Measurements from ENCODE around the gene DNAJB6.

Gene DNAJB6

DNA sequence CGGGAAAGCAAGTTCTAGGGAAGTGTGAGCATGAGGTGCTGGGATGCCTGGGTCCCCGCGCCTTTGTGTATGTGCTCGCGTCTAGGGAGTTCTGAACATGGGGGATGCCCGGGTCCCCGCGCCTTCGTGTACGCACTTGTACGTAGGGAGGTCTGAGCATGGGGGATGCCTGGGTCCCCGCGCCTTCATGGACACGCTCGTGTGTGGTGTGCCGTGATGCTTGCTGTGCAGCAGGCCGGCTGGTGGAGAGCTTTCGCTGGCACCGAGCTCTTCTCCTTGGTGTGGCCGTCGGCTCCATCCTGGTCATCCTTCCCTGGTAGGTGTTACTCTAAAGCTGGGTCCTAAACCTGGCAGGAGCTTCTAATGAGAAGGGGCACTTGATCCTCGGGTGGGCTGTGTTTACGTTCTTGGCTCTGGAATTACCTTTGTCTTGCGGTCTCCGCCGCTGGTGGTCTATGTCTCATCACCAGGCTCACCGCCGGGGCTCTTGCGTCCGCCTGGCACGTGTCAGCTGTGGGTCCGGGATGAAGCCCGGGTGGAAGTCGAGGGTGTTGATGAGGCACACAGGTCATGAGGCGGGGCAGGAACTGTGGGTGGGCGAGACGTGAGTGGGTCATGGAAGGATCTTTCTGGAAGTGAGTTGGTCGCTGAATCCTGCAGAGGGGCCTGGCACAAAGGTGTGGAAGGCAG lies 63.5 kb downstream of the DNAJB6 start:
- peaks cover 16% of the 10 kb centered on the region for H3K36me3 ChIP-seq (ENCODE audit: insufficient read depth, low read length)
- H3K4me1 ChIP-seq (ENCODE audit: insufficient read depth, low read length), result no peaks in the 10 kb centered on the region
- no peaks in the 10 kb centered on the region for H3K9me3 ChIP-seq (ENCODE audit: control insufficient read depth, insufficient read depth, low read length)
- no peak overlapping the region for H3K9ac ChIP-seq (ENCODE audit: low read depth, low read length)

DNA sequence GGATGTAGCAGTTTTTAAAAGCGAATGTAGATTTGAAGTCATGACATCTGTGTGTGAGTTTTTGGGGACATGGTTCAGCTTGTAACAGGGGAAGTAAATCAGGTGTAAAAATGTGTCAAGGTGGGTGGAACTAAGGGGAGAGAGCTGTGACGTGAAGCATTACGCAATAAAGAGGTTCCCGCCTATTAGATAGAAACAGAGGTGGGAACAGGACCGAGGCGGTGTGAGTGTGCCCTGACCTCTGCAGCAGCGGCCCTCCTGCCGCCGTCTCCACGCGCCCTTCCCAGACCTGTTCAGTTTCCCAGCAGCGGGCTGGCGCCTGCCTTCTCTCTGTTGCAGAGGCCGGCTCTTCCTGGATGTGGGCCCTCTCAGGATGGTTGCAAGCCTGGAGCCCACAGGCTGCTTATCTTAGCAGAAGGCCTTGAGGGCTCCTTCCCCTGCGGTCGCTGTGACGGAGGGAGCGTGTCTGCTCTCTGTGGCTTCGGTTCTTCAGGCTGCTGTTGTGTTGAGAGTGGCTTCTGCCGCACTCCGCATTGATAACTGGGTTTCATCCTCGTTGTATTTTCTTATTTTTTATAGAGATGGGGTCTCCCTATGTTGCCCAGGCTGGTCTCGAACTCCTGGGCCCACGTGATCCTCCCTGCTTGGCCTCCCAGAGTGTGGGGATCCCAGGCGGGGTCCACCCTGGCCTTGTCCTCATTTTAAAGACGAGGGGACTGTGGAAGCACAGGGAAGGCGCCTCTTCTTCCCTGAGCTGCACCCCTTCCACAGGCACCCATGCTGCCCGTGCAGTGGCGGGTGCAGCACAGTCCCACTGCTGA lies 65.0 kb downstream of the DNAJB6 start:
- no peak overlapping the region for H3K9ac ChIP-seq (ENCODE audit: low read depth, low read length)
- peaks cover 12% of the 10 kb centered on the region for H3K36me3 ChIP-seq (ENCODE audit: insufficient read depth, low read length)
- H3K4me1 ChIP-seq (ENCODE audit: insufficient read depth, low read length), result no peaks in the 10 kb centered on the region
- H3K9me3 ChIP-seq (ENCODE audit: control insufficient read depth, insufficient read depth, low read length), result no peaks in the 10 kb centered on the region

DNA sequence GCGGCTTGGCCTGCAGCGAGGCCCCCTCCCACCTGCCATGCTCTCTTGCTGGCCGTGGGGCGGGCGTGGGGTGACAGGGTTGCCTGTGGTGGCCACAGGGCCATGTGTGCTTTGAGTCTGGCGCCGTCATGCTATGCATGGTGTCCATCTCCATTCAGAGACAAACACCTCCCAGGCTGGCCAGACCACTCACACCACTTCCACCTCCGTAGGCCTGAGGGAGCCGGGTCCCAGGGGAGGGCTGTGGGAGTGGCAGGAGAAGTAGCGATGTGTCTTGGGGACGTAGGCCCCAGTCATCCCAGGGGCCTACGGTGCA lies 65.5 kb downstream of the DNAJB6 start:
- H3K9ac ChIP-seq (ENCODE audit: low read depth, low read length), result no peak overlapping the region
- peaks cover 12% of the 10 kb centered on the region for H3K36me3 ChIP-seq (ENCODE audit: insufficient read depth, low read length)
- no peaks in the 10 kb centered on the region for H3K9me3 ChIP-seq (ENCODE audit: control insufficient read depth, insufficient read depth, low read length)
- no peaks in the 10 kb centered on the region for H3K4me1 ChIP-seq (ENCODE audit: insufficient read depth, low read length)

DNA sequence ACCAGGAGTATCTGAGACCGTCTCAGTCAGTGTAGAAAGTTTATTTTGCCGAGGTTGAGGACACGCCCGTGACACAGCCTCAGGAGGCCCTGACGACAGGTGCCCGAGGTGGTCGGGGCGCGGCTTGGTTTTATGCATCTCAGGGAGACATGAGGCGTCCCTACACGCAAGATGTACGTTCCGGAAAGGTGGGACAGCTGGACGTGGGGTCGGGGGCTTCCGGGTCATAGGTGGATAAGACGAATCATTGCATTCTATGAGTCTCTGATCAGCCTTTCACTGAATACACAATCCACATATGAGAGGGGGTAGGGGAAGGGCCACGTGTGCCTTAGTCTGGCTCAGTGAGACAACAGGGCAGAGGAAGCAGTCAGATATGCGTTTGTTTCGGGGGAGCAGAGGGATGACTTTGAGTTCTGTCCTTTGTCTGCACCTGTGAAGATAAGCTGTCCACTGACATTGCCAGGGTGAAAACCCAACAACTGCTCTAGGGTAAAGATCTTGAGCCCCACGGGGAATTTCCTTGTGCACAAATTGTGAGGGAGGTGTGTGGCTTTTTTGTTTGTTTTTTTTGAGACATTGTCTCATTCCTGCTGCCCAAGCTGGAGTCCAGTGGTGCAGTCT lies 66.2 kb downstream of the DNAJB6 start:
- no peak overlapping the region for H3K9ac ChIP-seq (ENCODE audit: low read depth, low read length)
- H3K36me3 ChIP-seq (ENCODE audit: insufficient read depth, low read length), result peaks cover 12% of the 10 kb centered on the region
- H3K9me3 ChIP-seq (ENCODE audit: control insufficient read depth, insufficient read depth, low read length), result no peaks in the 10 kb centered on the region
- H3K4me1 ChIP-seq (ENCODE audit: insufficient read depth, low read length), result no peaks in the 10 kb centered on the region

DNA sequence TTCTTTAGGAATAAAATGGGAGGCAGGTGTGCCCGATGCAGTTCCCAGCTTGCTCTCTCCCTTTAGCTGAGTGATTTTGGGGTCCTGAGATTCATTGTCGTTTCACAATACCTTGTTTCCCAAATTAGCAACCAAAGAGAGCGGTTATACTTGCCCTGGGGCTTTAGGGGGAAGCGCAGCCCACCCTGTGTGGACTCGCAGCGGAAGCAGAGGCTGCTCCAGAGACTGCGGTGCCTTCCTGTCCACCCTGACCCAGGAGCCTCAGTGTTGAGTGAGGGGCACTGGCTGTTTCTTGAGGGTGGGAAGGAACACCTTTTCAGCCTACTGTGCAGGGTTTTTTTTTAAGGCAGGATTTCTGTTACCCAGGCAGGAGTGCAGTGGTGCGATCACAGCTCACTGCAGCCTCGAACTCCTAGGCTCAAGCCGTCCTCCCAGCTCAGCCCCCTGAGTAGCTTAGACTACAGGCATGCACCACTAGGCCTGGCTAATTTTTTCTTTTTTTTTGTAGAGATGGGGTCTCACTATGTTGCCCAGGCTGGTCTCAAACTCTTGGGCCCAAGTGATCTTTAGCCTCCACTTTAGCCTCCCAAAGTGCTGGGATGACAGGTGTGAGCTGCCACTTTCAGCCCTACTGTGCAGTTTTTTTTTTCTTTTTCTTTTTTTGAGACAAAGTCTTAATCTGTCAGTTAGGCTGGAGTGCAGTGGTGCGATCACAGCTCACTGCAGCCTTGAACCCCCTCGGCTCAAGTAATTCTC lies 67.0 kb downstream of the DNAJB6 start:
- Histone ChIP-seq H3K9ac (ENCODE audit: low read depth, low read length) (no peak overlapping the region), H3K36me3 (ENCODE audit: insufficient read depth, low read length) (peaks cover 12% of the 10 kb centered on the region), H3K4me1 (ENCODE audit: insufficient read depth, low read length) (no peaks in the 10 kb centered on the region), H3K9me3 (ENCODE audit: control insufficient read depth, insufficient read depth, low read length) (no peaks in the 10 kb centered on the region)

DNA sequence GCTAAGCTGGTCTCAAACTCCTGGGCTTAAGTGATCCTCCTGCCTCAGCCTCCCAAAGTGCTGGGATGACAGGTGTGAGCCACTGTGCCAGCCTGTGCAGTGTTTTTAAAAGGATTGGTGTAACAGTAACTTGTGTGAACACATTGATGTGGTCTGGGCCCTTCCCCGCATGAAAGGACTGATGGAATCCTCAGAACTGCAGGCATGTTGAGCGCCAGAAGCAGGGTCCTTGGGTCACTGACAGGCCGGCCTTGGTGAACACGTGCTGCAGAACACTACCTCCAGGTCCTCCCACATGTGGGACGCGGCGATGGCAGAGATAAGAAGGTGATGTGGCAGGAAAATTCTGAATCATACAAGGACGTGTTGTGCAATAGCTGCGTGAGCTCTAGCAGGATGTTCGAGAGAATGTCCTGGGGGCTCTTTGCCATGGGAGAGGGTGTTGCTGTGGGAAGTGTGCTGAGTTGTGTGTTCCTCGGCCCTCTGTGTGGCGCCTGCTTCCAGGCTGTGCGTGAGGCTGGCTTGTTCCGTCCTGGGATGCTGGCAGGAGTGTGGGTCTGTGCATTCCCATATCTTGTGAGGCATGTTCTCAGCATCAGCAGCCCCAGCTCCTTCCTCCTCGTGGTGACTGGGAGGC lies 68.2 kb downstream of the DNAJB6 start:
- H3K9ac ChIP-seq (ENCODE audit: low read depth, low read length), result no peak overlapping the region
- no peaks in the 10 kb centered on the region for H3K9me3 ChIP-seq (ENCODE audit: control insufficient read depth, insufficient read depth, low read length)
- H3K36me3 ChIP-seq (ENCODE audit: insufficient read depth, low read length), result peaks cover 8% of the 10 kb centered on the region
- H3K4me1 ChIP-seq (ENCODE audit: insufficient read depth, low read length), result no peaks in the 10 kb centered on the region

DNA sequence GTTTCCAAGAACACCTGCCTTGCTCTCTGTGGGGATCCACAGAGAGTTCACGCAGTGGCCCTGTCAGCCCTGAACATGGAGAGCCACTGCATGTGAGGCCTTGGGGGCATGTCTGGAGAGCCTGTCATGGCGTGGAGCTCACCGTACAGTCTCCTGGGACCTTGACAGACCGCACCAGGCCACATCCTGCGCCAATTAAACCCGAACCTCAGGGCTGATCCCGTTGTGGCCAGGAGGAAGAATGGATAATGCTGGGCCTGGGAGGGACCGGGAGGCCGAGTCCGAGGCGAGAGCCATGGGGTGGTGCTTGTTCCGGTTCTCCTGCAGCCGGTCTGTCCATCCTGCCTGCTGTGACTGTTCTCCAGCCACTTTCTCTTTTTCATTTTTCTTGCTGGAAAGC lies 68.7 kb downstream of the DNAJB6 start:
- no peaks in the 10 kb centered on the region for H3K9me3 ChIP-seq (ENCODE audit: control insufficient read depth, insufficient read depth, low read length)
- peaks cover 7% of the 10 kb centered on the region for H3K36me3 ChIP-seq (ENCODE audit: insufficient read depth, low read length)
- no peak overlapping the region for H3K9ac ChIP-seq (ENCODE audit: low read depth, low read length)
- no peaks in the 10 kb centered on the region for H3K4me1 ChIP-seq (ENCODE audit: insufficient read depth, low read length)

DNA sequence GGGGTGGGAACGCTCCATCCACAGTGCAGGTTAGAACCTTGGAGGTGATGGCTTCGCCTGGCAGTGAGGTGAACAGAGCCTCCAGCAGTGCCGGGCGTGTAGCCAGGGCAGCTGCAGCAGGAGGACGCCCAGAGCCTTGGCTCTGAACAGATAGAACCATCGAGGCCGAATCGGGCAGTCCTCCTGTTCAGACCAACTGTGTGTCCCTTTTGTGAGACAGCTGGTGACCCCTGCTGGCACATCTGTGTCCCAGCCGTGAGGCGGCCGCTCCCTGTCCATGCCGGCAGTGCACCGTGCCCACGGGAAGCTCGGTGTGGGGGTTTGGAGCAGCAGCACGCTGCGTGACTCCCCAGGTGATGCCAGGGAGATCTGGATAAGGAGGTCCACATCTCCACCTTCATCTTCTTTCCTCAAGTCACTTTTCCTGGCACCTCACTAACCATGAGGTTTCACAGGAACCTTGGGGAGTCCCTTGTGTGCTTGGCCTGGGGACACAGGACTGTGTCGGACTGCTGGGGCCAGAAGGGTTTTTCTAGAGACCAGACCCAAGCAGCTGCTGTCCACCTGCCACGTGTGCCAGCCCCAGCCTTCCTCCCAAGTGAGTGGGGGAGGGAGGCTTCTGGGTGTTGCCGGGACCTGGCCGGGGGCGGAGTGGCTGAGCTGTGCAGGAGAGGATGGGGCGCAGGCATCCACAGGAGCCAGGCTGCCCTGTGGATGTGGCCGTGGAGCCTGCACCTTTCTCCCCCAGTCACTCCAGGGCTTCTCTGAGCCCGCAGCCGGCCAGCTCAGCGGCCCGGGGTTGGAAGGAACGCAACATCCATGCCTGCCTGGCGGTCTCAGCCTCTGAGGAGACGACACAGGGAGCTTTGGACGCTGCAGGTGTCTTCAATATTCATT lies 69.4 kb downstream of the DNAJB6 start:
- no peaks in the 10 kb centered on the region for H3K4me1 ChIP-seq (ENCODE audit: insufficient read depth, low read length)
- H3K9ac ChIP-seq (ENCODE audit: low read depth, low read length), result no peak overlapping the region
- no peaks in the 10 kb centered on the region for H3K9me3 ChIP-seq (ENCODE audit: control insufficient read depth, insufficient read depth, low read length)
- peaks cover 3% of the 10 kb centered on the region; the same call in 1 of the 2 replicates for H3K36me3 ChIP-seq (ENCODE audit: insufficient read depth, low read length)

DNA sequence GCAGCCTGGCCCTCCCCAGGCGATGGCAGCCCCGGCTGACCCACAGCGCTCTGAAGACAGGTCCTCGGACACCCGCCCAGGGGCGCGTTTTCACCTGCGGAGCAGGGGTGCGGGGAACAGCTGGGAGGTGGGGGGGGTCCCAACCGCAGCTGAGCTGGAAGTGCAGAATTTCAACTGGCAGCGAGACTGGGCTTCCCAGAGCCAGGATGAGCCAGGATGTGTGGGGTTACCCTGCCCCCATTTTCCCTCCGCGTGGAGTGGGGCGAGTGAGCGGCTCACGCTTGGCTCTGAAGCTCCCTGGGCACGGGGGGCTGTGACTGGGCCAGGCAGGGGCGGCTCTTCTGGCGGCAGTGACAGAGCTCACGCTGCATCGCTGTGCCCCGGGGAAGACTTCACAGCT lies 70.2 kb downstream of the DNAJB6 start:
- Histone ChIP-seq H3K4me1 (ENCODE audit: insufficient read depth, low read length) (peaks cover 4% of the 10 kb centered on the region; the same call in 1 of the 2 replicates), H3K36me3 (ENCODE audit: insufficient read depth, low read length) (peaks cover 3% of the 10 kb centered on the region; the same call in 1 of the 2 replicates)

DNA sequence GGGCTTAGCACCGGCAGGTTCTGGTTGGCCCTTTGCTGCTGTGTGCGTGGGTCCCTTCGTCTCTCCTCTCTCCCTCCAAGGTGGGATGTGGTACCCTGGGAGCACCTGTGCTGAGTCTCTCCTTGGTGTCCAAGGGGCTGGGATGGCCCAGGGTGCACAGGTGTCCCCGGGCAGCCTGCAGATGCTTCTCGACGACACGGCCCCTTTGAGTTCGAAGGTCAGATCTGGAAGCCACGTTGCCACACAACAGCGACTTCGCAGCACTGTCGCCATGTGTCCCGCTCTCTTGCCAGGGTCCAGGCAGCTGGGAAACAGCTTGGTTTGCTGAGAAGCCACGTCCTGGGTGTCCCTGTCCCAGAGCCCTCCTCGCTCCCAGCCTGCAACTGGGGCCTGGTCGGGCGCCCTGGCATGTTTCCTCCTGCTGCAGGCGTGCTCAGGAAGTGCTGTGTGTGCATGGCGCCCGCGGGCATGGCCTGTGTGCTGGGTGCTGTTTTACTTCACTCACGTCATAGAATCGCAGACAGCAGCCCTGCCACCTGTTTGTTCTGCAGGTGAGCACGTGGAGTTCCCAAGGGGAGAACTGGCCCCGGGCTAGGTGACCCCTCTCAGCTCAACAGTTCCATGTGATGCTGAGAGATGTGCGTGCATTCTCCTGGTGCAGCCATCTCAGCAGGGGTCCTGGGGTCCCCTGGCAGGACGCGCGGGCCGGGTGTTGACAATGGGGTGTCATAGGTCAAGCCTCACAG lies 70.9 kb downstream of the DNAJB6 start:
- H3K4me1 ChIP-seq (ENCODE audit: insufficient read depth, low read length), result peaks cover 9% of the 10 kb centered on the region; the same call in 1 of the 2 replicates
- H3K36me3 ChIP-seq (ENCODE audit: insufficient read depth, low read length), result peaks cover under 1% of the 10 kb centered on the region; the same call in 1 of the 2 replicates
- no peak overlapping the region for H3K9ac ChIP-seq (ENCODE audit: low read depth, low read length)
- no peaks in the 10 kb centered on the region for H3K9me3 ChIP-seq (ENCODE audit: control insufficient read depth, insufficient read depth, low read length)

More for the DNA sequence above, 70.2 kb downstream of the DNAJB6 start:
- H3K9ac ChIP-seq (ENCODE audit: low read depth, low read length), result no peak overlapping the region
- H3K9me3 ChIP-seq (ENCODE audit: control insufficient read depth, insufficient read depth, low read length), result no peaks in the 10 kb centered on the region

DNA sequence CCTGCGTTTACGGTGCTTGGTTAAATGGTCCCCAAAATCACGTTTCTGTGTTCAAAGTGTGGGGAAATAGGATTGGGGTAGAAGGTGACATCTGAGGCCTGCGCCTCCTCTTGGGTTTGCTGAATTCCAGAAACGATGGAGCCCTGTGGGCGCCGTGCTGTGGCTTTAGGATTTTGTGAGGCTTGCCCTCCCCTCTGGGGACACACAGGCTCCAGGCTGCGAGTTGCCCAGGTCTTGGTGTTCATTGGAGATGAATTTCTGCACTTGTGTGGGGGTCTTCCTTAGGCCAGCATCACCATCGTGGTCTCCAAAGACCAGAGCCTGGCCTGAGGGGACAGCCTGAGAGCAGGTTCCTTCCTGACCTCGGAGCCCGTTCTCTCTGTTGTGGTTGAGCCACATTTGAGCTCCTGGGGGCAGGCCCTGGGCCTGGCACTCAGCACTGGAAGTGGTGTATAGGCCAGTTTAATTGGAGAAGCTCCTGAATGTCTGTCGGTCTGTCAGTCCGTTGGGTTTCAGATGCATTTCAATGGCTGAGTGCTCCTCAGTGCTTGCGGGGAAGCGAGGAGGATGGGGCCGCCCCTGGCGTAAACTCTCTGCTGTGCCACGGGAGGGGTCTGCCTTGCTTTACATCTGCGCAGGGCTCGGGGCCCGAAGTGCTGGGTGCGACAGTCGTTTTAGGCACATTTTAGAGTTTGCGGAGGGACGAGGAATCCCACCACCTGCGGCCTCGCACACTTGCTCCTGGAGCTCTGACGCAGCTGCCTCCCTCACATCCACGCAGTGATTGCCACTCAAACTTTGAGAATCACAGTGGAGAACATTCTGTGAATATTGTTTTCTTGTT lies 71.7 kb downstream of the DNAJB6 start:
- no peaks in the 10 kb centered on the region for H3K9me3 ChIP-seq (ENCODE audit: control insufficient read depth, insufficient read depth, low read length)
- H3K4me1 ChIP-seq (ENCODE audit: insufficient read depth, low read length), result peaks cover 15% of the 10 kb centered on the region
- peaks cover 4% of the 10 kb centered on the region; the same call in 1 of the 2 replicates for H3K36me3 ChIP-seq (ENCODE audit: insufficient read depth, low read length)
- H3K9ac ChIP-seq (ENCODE audit: low read depth, low read length), result no peak overlapping the region

DNA sequence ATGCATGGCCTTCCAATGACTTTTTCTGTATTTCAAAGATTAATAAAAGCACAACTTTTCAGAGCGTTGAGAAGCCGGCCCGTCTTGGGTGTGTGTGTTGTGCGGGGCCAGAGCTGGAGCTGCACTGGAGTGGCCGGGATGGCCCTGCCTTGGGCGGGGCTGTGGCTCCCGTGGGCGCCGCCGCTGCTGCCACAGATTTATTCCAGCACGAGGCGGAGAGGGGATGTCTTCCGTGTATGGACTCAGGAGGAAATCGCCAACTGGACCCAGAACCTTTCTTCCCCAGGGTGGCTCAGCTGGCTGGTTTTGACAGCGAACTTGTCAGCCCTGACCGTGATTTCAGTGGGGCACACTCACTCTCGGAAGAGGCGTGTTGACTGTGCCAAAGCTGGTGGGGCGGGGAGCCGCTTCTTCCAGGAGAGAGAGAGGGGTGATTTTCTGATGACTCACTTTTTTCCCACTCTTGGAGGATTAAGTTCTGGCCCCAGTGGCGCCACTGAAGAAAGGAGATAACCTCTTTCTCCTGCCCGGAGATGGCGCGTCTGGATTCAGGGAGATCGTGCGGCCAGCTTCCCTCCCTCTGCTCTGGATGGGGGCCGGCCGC lies 72.4 kb downstream of the DNAJB6 start:
- H3K4me1 ChIP-seq (ENCODE audit: insufficient read depth, low read length), result peaks cover 15% of the 10 kb centered on the region
- H3K36me3 ChIP-seq (ENCODE audit: insufficient read depth, low read length), result peaks cover 4% of the 10 kb centered on the region; the same call in 1 of the 2 replicates
- H3K9ac ChIP-seq (ENCODE audit: low read depth, low read length), result no peak overlapping the region
- no peaks in the 10 kb centered on the region for H3K9me3 ChIP-seq (ENCODE audit: control insufficient read depth, insufficient read depth, low read length)

All from ES-I3 (cell line).